Endothelial cell of umbilical vein (primary cell): ENCODE measurements around the gene CAMK2D. TPM values are rescaled to one million over a fixed set of nuclear protein-coding genes. Genes with fewer than 3 reads are reported as not detected.

ENCODE experiments used
- BruUV-seq: library from RNA; stranded (reverse); fragments of 400-500 nt; replicated peaks from 2 replicates; lab custom pipeline; 2021; lab: Mats Ljungman, UMichigan
- CTCF ChIA-PET: fragments of 300-600, 350-600 bp; sonication (Branson Sonifier 250); formaldehyde crosslinking; loops from one replicate; lab custom pipeline; 2021; ENCODE audit warnings: antibody characterized with exemption, inconsistent platforms; lab: Charles Lee
- POLR2A ChIA-PET: fragments of 300-600, 350-600 bp; sonication (Branson Sonifier 250); formaldehyde crosslinking; loops from one replicate; lab custom pipeline; 2021; ENCODE audit warnings: antibody characterized with exemption, inconsistent platforms; lab: Charles Lee
- DNase-seq: peaks from one replicate; pipeline ENCODE4 v3.0.0-alpha.2; 2011; ENCODE audit warnings: low read depth, low spot score
- FAIRE-seq: peaks from 2 replicates; lab custom pipeline; 2011; peaks lifted over from hg19 to GRCh38; lab: Jason Lieb, UNC
- H2AFZ ChIP-seq: 2 replicates; pipeline ENCODE4 v1.6.0; 2012; ENCODE audit warnings: low read depth, low read length, control low read depth, inconsistent platforms
- H3K27ac ChIP-seq: 2 replicates; pipeline ENCODE4 v1.5.1; 2011; ENCODE audit warnings: low read depth, mild to moderate bottlenecking, control low read depth, low read length, moderate library complexity; ENCODE audit not compliant: insufficient read depth
- H3K27me3 ChIP-seq, 2 experiments: 2 replicates each; pipeline versions ENCODE4 v1.6.0 to v1.6.1; 2011; ENCODE audit warnings: low read length in 2 of 2, mixed read lengths in 1 of 2; ENCODE audit not compliant: control insufficient read depth in 2 of 2, insufficient read depth in 2 of 2
- H3K36me3 ChIP-seq, 2 experiments: 2 replicates in 1 of 2; 3 replicates in 1 of 2; pipeline ENCODE4 v1.5.1; 2011; ENCODE audit warnings: low read length in 2 of 2, mild to moderate bottlenecking in 1 of 2, moderate library complexity in 1 of 2; ENCODE audit not compliant: control insufficient read depth in 2 of 2, insufficient read depth in 2 of 2; ENCODE audit errors: extremely low read depth in 1 of 2
- H3K4me1 ChIP-seq: 3 replicates; pipeline ENCODE4 v1.5.1; 2011; ENCODE audit warnings: mild to moderate bottlenecking, low read length; ENCODE audit not compliant: control insufficient read depth, insufficient read depth; ENCODE audit errors: extremely low read depth
- H3K4me2 ChIP-seq: 2 replicates; pipeline ENCODE4 v1.6.1; 2011; ENCODE audit warnings: low read length, control low read depth, mixed read lengths; ENCODE audit not compliant: insufficient read depth
- H3K4me3 ChIP-seq, 3 experiments: fragments of 200-600 bp in 1 of 3; sonication (generic), shearing (Covaris generic) in 1 of 3; replicated peaks in 1 of 3; 2 replicates each; pipeline ENCODE4 v1.5.1; 2011 to 2016; ENCODE audit warnings: control low read depth in 3 of 3, low read length in 3 of 3, mild to moderate bottlenecking in 2 of 3, inconsistent platforms in 1 of 3, low read depth in 1 of 3, moderate library complexity in 1 of 3; ENCODE audit not compliant: insufficient read depth in 1 of 3
- H3K79me2 ChIP-seq: 2 replicates; pipeline ENCODE4 v1.6.0; 2012; ENCODE audit warnings: low read length, inconsistent platforms; ENCODE audit not compliant: control insufficient read depth, insufficient read depth
- H3K9ac ChIP-seq: replicated peaks from 2 replicates; pipeline ENCODE3; 2011; ENCODE audit warnings: low read length, control low read depth; ENCODE audit not compliant: insufficient read depth; ENCODE audit errors: extremely low read depth
- H3K9me1 ChIP-seq: replicated peaks from 3 replicates; pipeline ENCODE4 v1.6.0; 2011; ENCODE audit warnings: mild to moderate bottlenecking, low read length; ENCODE audit not compliant: control insufficient read depth, insufficient read depth; ENCODE audit errors: extremely low read depth
- H3K9me3 ChIP-seq: replicated peaks from 2 replicates; pipeline ENCODE4 v1.5.1; 2012; ENCODE audit warnings: low read length, inconsistent platforms; ENCODE audit not compliant: control insufficient read depth, insufficient read depth
- H4K20me1 ChIP-seq: replicated peaks from 2 replicates; pipeline ENCODE3; 2011; ENCODE audit warnings: mild to moderate bottlenecking, low read length; ENCODE audit not compliant: control insufficient read depth, insufficient read depth; ENCODE audit errors: extremely low read depth
- EZH2 ChIP-seq: IDR thresholded peaks from 2 replicates; pipeline ENCODE4 v1.6.1; 2012; ENCODE audit warnings: borderline replicate concordance, low read depth, mild to moderate bottlenecking, moderate library complexity, low read length, inconsistent platforms; ENCODE audit not compliant: severe bottlenecking
- FOS ChIP-seq: IDR thresholded peaks from 2 replicates; pipeline ENCODE4 v1.6.1; 2011; ENCODE audit warnings: mild to moderate bottlenecking, low read length, moderate library complexity, borderline replicate concordance; ENCODE audit not compliant: insufficient read depth
- GATA2 ChIP-seq: IDR thresholded peaks from 2 replicates; pipeline ENCODE4 v1.7.0; 2011; ENCODE audit warnings: low read depth, mild to moderate bottlenecking, moderate library complexity, mixed read lengths, low read length; ENCODE audit not compliant: insufficient read length, insufficient read depth
- JUN ChIP-seq: IDR thresholded peaks from 2 replicates; pipeline ENCODE4 v1.6.1; 2011; ENCODE audit warnings: borderline replicate concordance, low read depth; ENCODE audit not compliant: insufficient read length, insufficient read depth
- MAX ChIP-seq: IDR thresholded peaks from 2 replicates; pipeline ENCODE4 v1.6.1; 2011; ENCODE audit not compliant: insufficient read depth, insufficient read length
- MYC ChIP-seq: IDR thresholded peaks from one replicate; pipeline ENCODE4 v1.6.1; 2011; ENCODE audit warnings: mild to moderate bottlenecking, low read depth, low read length
- POLR2A ChIP-seq: IDR thresholded peaks from 2 replicates; pipeline ENCODE4 v1.6.1; 2012; ENCODE audit warnings: low read depth, mild to moderate bottlenecking, control low read depth, low read length
- POLR2AphosphoS5 ChIP-seq: IDR thresholded peaks from 2 replicates; pipeline ENCODE4 v1.6.1; 2012; ENCODE audit warnings: low read depth, mild to moderate bottlenecking, control low read depth, low read length, moderate library complexity; ENCODE audit not compliant: insufficient read depth
- dilution Hi-C: fragments of 300-500 bp; cut with MboI; formaldehyde crosslinking; loops from one replicate; pipeline ENCODE4 v1.15.0; 2019; ENCODE audit warnings: low sequenced_read_pairs; ENCODE audit not compliant: extremely low pct_ligation_motif_present
- intact Hi-C: fragments of 100-400 bp; cut with micrococcal nuclease; formaldehyde crosslinking; loops from one replicate; pipeline ENCODE4 v1.10.0; 2022
- polyA plus RNA-seq, 4 experiments: library from polyadenylated mRNA; depleted of rRNA in 3 of 4; stranded (reverse) in 3 of 4; unstranded in 1 of 4; fragments of >200 nt; gene quantifications; 2 replicates each; pipeline versions ENCODE4 v1.2.1 to v1.2.3, GENCODE V29; 2011 to 2012; ENCODE audit warnings: missing spikeins in 1 of 4
- total RNA-seq: library from RNA; stranded (reverse); gene quantifications from 2 replicates; pipeline ENCODE4 v1.2.3, GENCODE V29; 2021
- TF ChIP-seq, protein P1 (sequence below), 2 donors: IDR thresholded peaks; 1 replicate in 1 of 2; 2 replicates in 1 of 2; pipeline ENCODE4 v1.5.1; 2011; ENCODE audit warnings: low read length in 2 of 2, mild to moderate bottlenecking in 2 of 2, moderate library complexity in 2 of 2, control low read depth in 1 of 2, inconsistent platforms in 1 of 2, low read depth in 1 of 2; ENCODE audit not compliant: insufficient read depth in 1 of 2; ENCODE audit errors: extremely low read depth in 1 of 2

Gene CAMK2D
- total and polyA plus RNA-seq, 2 donors (not counting 3 experiments of a cell fraction or from before 2014, with no cell fraction given), result 10.4 to 30.7 TPM

DNA sequence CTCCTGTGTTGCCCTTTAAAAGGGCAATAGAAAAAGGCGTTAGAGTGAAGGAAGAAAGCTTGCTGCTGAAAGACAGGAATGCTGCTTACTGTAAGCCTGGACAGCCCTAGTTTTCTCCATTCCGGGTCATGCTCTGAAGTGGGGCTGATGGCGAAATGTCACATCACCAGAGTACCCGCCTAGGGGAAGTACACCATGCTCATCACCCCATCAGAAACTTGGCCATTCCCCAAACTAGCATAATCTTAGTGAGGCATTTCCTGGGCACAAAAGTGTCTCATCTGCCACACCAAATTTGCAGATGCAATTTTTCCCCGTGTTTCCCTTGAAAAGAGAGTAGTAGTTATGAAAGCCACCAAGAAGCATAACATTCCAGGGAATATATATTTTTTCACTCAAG, 47.8 kb upstream of the CAMK2D start:
- intact Hi-C loops, result no loop called here
- FAIRE-seq, result no peak
- CTCF ChIA-PET, result interaction anchor here (0.6 kb wide), 1 partner anchor 40 kb away, joined by 3 read pairs; no protein-coding TSS in a partner anchor

More for the DNA sequence above, 47.8 kb upstream of the CAMK2D start:
- Histone ChIP-seq H3K4me3 (no peak overlapping the region), H3K4me2 (no peak overlapping the region), H3K36me3 (no peaks in the 10 kb centered on the region), H3K4me1 (no peaks in the 10 kb centered on the region), H3K9ac (no peak overlapping the region), H3K27ac (no peak overlapping the region), H3K9me3 (no peaks in the 10 kb centered on the region), H3K79me2 (no peaks in the 10 kb centered on the region), H3K27me3 (no peaks in the 10 kb centered on the region), H3K9me1 (no peaks in the 10 kb centered on the region), H2AFZ (no peak overlapping the region), H4K20me1 (no peaks in the 10 kb centered on the region)
- TF ChIP-seq EZH2, result no peak
- no peak for TF ChIP-seq MYC
- TF ChIP-seq JUN, result no peak
- no peak for TF ChIP-seq POLR2A
- TF ChIP-seq, protein P1, sequence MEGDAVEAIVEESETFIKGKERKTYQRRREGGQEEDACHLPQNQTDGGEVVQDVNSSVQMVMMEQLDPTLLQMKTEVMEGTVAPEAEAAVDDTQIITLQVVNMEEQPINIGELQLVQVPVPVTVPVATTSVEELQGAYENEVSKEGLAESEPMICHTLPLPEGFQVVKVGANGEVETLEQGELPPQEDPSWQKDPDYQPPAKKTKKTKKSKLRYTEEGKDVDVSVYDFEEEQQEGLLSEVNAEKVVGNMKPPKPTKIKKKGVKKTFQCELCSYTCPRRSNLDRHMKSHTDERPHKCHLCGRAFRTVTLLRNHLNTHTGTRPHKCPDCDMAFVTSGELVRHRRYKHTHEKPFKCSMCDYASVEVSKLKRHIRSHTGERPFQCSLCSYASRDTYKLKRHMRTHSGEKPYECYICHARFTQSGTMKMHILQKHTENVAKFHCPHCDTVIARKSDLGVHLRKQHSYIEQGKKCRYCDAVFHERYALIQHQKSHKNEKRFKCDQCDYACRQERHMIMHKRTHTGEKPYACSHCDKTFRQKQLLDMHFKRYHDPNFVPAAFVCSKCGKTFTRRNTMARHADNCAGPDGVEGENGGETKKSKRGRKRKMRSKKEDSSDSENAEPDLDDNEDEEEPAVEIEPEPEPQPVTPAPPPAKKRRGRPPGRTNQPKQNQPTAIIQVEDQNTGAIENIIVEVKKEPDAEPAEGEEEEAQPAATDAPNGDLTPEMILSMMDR (IDR thresholded peaks at IDR 0.05; ENCODE audit: extremely low read depth in 1 of 2, insufficient read depth in 1 of 2, low read depth in 1 of 2, low read length in 2 of 2), result no peak
- no peak for TF ChIP-seq POLR2AphosphoS5
- no peak for TF ChIP-seq FOS
- TF ChIP-seq GATA2, result no peak
- no peak for TF ChIP-seq MAX
- dilution Hi-C loops, result no loop called here
- BruUV-seq, result no TSS peak
- no peak for DNase-seq
- POLR2A ChIA-PET, result no interaction called here
